Astrocyte (in vitro differentiated cells and primary cell): ENCODE results near the gene MYOM3.

Source experiments
- EZH2 ChIP-seq: IDR thresholded peaks from 2 replicates; pipeline ENCODE4 v1.6.1; 2012; ENCODE audit warnings: mild to moderate bottlenecking, low read length, inconsistent platforms; ENCODE audit not compliant: insufficient read depth
- TF ChIP-seq, protein P1 (sequence below): IDR thresholded peaks from 2 replicates; pipeline ENCODE4 v1.5.1; 2011; ENCODE audit warnings: low read depth, mild to moderate bottlenecking, inconsistent platforms, low read length, moderate library complexity; ENCODE audit not compliant: insufficient read depth

DNA sequence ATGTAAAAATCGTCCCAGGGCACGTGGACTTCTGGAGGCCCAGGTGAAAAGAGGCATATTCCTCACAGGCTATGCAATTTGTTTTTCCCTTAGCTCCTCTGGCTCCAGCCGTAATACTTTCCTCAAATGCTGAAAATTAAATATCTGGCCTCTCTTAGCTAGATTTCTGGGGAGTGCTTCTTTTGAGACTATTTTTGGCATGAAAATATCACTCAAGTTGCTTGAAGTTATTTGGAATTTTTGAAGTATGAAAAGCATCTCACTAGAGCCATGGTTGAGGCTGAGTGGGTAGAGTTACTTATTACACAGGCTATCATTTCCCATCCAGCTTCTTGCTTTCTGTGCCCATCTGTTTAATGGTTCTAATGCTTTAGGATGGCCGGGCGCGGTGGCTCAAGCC, 59.7 kb downstream of the MYOM3 start:
- TF ChIP-seq, protein P1, sequence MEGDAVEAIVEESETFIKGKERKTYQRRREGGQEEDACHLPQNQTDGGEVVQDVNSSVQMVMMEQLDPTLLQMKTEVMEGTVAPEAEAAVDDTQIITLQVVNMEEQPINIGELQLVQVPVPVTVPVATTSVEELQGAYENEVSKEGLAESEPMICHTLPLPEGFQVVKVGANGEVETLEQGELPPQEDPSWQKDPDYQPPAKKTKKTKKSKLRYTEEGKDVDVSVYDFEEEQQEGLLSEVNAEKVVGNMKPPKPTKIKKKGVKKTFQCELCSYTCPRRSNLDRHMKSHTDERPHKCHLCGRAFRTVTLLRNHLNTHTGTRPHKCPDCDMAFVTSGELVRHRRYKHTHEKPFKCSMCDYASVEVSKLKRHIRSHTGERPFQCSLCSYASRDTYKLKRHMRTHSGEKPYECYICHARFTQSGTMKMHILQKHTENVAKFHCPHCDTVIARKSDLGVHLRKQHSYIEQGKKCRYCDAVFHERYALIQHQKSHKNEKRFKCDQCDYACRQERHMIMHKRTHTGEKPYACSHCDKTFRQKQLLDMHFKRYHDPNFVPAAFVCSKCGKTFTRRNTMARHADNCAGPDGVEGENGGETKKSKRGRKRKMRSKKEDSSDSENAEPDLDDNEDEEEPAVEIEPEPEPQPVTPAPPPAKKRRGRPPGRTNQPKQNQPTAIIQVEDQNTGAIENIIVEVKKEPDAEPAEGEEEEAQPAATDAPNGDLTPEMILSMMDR, result no peak
- TF ChIP-seq EZH2, result no peak
